Gastrocnemius medialis (tissue), 4 donors: Measurements from ENCODE around the gene TM7SF3. TPM values are rescaled to one million over a fixed set of nuclear protein-coding genes. Genes with fewer than 3 reads are reported as not detected.
A peak's percentile ranks its signal among the peaks of the same experiment; 100 is the strongest.

Experiments used
- ATAC-seq, 2 donors: fragments of 150-250 bp; one replicate each; pipeline ENCODE4 v1.9.1; 2016
- DNase-seq, 2 donors: peaks; one replicate each; pipeline ENCODE4 v3.0.0-alpha.2; 2019
- H3K27ac ChIP-seq, 4 donors: fragments of 200-600 bp; sonication (generic); 1 replicate in 1 of 4; 2 replicates in 3 of 4; pipeline ENCODE4 v1.5.1; 2016 to 2018; ENCODE audit warnings: mild to moderate bottlenecking in 2 of 4, moderate library complexity in 1 of 4
- H3K27me3 ChIP-seq, 3 donors: fragments of 200-600 bp; sonication (generic) in 2 of 3; 1 replicate in 1 of 3; 2 replicates in 2 of 3; pipeline versions ENCODE4 v1.5.1 to v1.6.0; 2016 to 2019; ENCODE audit warnings: mild to moderate bottlenecking in 1 of 3, moderate library complexity in 1 of 3
- H3K36me3 ChIP-seq, 2 donors: fragments of 200-600 bp; sonication (generic) in 1 of 2; one replicate each; pipeline ENCODE4 v1.5.1; 2017 to 2018
- H3K4me1 ChIP-seq, 2 donors: fragments of 200-600 bp; sonication (generic) in 1 of 2; one replicate each; pipeline ENCODE4 v1.5.1; 2016 to 2017; ENCODE audit warnings: mild to moderate bottlenecking in 2 of 2
- H3K4me3 ChIP-seq, 4 donors: fragments of 200-600 bp; sonication (generic) in 3 of 4; 1 replicate in 1 of 4; 2 replicates in 3 of 4; pipeline ENCODE4 v1.5.1; 2016 to 2019; ENCODE audit warnings: mild to moderate bottlenecking in 2 of 4
- H3K9me3 ChIP-seq, 3 donors: fragments of 200-600 bp; sonication (generic) in 2 of 3; 1 replicate in 1 of 3; 2 replicates in 2 of 3; pipeline ENCODE4 v1.5.1; 2016 to 2019
- POLR2A ChIP-seq, 2 donors: fragments of 450-650 bp; IDR thresholded peaks; one replicate each; pipeline ENCODE4 v1.6.1; 2017; ENCODE audit warnings: antibody characterized with exemption in 2 of 2, mild to moderate bottlenecking in 2 of 2, moderate library complexity in 2 of 2
- in situ Hi-C, 4 donors: fragments of 200-750 bp; cut with MboI; loops; one replicate each; pipeline versions ENCODE4 v1.15.0 to v1.8.0; 2017; ENCODE audit warnings: low sequenced_read_pairs in 4 of 4
- intact Hi-C: fragments of 100-400 bp; cut with DNase I; formaldehyde crosslinking; loops from one replicate; pipeline ENCODE4 v1.15.1; 2023; ENCODE audit warnings: low total_unique reads
- total RNA-seq, 4 donors: library from RNA; depleted of rRNA; stranded (reverse); fragments of >200 nt; gene quantifications; one replicate each; pipeline versions ENCODE4 v1.1.0 to v1.2.3, GENCODE V29; 2016
- TF ChIP-seq, protein P1 (sequence below), 5 experiments: fragments of 450-650 bp in 3 of 5; fragments of 200-600 bp in 2 of 5; sonication (generic) in 2 of 5; IDR thresholded peaks in 4 of 5; conservative IDR thresholded peaks in 1 of 5; 1 replicate in 4 of 5; 2 replicates in 1 of 5; pipeline ENCODE4 v1.5.1; 2016 to 2019; ENCODE audit warnings: antibody characterized with exemption in 5 of 5, mild to moderate bottlenecking in 3 of 5, moderate library complexity in 3 of 5

Gene TM7SF3, protein sequence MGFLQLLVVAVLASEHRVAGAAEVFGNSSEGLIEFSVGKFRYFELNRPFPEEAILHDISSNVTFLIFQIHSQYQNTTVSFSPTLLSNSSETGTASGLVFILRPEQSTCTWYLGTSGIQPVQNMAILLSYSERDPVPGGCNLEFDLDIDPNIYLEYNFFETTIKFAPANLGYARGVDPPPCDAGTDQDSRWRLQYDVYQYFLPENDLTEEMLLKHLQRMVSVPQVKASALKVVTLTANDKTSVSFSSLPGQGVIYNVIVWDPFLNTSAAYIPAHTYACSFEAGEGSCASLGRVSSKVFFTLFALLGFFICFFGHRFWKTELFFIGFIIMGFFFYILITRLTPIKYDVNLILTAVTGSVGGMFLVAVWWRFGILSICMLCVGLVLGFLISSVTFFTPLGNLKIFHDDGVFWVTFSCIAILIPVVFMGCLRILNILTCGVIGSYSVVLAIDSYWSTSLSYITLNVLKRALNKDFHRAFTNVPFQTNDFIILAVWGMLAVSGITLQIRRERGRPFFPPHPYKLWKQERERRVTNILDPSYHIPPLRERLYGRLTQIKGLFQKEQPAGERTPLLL
- total RNA-seq: 10 to 100 TPM in 3 of 4 donors, 1 to 10 TPM in 1; 8.6 to 19.8 (median 14.3) TPM

DNA sequence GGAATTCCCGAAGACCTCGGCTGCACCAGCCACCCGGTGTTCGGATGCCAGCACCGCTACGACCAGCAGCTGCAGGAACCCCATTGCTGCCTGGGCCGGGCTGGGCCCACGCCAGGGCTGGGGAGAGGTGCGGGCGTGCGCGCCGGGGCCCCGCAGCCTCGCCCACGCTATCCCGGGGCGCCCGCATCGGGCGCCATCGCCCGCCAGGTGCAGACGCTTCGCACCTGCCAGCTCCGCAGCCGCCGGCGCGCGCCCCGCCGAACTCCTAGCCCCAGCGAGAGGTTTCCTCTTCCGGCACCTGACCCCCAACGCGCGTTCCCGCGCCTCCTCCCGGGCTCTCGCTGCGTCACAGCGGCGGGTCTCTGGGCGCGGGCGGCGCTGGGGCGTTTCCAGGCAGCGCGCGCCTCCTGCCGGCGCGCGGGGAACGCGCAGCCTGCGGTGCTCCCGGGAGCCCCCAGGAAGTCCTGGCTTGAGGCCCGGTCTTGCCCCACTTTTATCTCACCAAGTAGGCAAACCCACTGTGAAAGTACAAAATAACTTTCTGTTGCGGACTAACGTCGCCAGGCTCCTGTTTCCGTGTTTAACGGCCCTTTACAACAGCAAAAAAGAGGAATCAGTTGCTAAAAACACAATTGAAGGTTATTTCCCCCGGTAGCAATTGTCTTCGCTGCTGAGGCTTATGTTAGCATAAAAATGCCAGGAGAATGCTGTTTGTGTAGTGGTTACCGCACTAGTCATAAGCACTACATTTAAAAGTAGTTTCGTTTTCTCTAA lies at the start of gene TM7SF3:
TSS of gene TM7SF3 (minus strand) at position 300 of the 774 bp plus-strand sequence. CDS start at position 84, 216 bp downstream.
- no peaks in the 10 kb centered on the region for H3K36me3 ChIP-seq
- H3K4me3 ChIP-seq: peak within 1 kb of the TSS; percentile 76 to 98 (median 89)
- TF ChIP-seq, protein P1, sequence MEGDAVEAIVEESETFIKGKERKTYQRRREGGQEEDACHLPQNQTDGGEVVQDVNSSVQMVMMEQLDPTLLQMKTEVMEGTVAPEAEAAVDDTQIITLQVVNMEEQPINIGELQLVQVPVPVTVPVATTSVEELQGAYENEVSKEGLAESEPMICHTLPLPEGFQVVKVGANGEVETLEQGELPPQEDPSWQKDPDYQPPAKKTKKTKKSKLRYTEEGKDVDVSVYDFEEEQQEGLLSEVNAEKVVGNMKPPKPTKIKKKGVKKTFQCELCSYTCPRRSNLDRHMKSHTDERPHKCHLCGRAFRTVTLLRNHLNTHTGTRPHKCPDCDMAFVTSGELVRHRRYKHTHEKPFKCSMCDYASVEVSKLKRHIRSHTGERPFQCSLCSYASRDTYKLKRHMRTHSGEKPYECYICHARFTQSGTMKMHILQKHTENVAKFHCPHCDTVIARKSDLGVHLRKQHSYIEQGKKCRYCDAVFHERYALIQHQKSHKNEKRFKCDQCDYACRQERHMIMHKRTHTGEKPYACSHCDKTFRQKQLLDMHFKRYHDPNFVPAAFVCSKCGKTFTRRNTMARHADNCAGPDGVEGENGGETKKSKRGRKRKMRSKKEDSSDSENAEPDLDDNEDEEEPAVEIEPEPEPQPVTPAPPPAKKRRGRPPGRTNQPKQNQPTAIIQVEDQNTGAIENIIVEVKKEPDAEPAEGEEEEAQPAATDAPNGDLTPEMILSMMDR (IDR thresholded peaks at IDR 0.05 in 4 of 5, conservative IDR thresholded peaks at IDR 0.05 in 1 of 5): peak; percentile 79 to 99 (median 96)
- TF ChIP-seq POLR2A (IDR thresholded peaks at IDR 0.05): peak; percentile 57 to 61
- peak within 1 kb of the TSS; percentile 85 to 95 (median 92) for H3K27ac ChIP-seq
- no peaks in the 10 kb centered on the region for H3K27me3 ChIP-seq
- intact Hi-C loops (loop anchor here (1.0 to 10.0 kb wide), 5 partner anchors 8 to 511 kb away; partner anchors contain the start of genes FGFR1OP2, MED21 and PPFIBP1), in situ Hi-C loops (loop anchor here in 2 of 4 donors (5.0 to 25.0 kb wide), 2 partner anchors 77 to 298 kb away; partner anchors contain the start of genes FGFR1OP2 (in 1 of the 2) and INTS13 (in 1 of the 2))
- H3K9me3 ChIP-seq: no peaks in the 10 kb centered on the region
- DNase-seq (peak; percentile 86 to 92), ATAC-seq (peak; percentile 91 to 94)
- peaks cover 16 to 26% of the 10 kb centered on the region in 2 donors for H3K4me1 ChIP-seq

DNA sequence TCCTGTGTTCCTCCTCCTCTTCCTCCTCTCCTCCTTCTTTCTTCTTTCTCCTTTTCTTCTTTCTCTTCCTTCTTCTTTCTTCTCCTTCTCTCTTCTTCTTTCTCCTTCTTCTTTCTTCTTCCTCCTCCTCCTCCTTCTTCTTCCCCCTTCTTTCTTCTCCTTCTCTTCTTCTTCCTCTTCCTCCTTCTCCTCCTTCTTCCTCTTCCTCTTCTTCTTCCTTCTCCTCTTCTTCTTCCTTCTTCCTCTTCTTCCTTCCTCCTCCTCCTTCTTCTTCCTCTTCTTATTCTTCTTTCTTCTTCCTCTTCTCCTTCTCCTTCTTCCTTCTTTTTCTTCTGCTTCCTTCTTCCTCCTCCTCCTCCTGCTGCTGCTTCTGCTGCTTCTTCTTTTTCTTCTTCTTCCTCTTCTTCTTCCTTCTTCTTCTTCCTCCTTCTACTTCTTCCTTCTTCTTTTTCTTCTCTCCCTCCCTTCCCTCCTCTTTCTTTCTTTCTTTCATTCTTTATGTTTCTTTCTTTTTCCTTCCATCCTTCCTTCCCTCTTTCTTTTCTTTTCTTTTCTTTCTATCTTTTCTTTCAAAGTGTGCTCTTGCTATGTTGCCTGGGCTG lies 49.2 kb upstream of the TM7SF3 start:
- H3K9me3 ChIP-seq: no peaks in the 10 kb centered on the region
- ATAC-seq (no peak), DNase-seq (no peak)
- H3K27ac ChIP-seq: no peak overlapping the region
- H3K27me3 ChIP-seq: no peaks in the 10 kb centered on the region
- intact Hi-C loops: no loop called here
- no peak for TF ChIP-seq POLR2A (IDR thresholded peaks at IDR 0.05)
- TF ChIP-seq, protein P1 (IDR thresholded peaks at IDR 0.05 in 4 of 5, conservative IDR thresholded peaks at IDR 0.05 in 1 of 5): no peak
- in situ Hi-C loops: no loop called here
- no peaks in the 10 kb centered on the region for H3K4me1 ChIP-seq
- no peaks in the 10 kb centered on the region for H3K36me3 ChIP-seq
- no peak overlapping the region for H3K4me3 ChIP-seq

DNA sequence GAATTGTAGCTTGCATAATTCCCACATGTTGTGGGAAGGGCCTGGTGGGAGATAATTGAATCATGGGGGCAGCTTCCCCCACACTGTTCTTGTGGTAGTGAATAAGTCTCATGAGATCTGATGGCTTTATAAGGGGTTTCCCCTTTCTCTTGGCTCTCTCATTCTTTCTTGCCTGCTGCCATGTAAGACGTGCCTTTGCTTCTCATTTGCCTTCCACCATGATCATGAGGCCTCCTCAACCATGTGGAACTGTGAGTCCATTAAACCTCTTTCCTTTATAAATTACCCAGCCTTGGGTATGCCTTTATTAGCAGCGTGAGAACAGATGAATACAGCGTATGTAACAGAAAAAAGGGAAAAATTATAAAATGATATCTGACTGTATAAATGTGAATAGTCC lies 47.1 kb upstream of the TM7SF3 start:
- Histone ChIP-seq H3K27me3 (no peaks in the 10 kb centered on the region), H3K4me3 (no peak overlapping the region), H3K36me3 (no peaks in the 10 kb centered on the region), H3K9me3 (no peaks in the 10 kb centered on the region), H3K4me1 (no peaks in the 10 kb centered on the region), H3K27ac (no peak overlapping the region)
- in situ Hi-C loops: no loop called here
- DNase-seq (no peak), ATAC-seq (no peak)
- intact Hi-C loops: no loop called here
- no peak for TF ChIP-seq POLR2A (IDR thresholded peaks at IDR 0.05)
- TF ChIP-seq, protein P1 (IDR thresholded peaks at IDR 0.05 in 4 of 5, conservative IDR thresholded peaks at IDR 0.05 in 1 of 5): no peak

DNA sequence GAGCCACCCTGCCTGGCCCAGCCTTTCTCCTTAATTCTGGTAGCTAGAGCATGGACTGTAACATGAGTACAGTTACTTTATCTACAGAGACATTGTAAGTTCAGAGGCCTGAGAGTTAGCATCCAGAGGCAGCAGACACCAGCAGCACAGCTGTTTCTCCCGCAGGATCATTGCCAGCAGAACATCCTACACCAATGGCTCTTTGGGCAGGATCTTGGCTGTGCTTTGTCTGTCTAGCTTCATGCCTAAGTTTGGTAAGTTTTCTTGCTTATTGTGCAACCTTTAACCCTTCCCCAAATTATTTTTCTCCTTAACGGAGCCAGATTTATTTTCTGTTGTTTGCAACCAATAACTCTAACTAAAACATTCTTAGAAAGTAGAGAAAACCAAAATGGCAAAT lies 46.6 kb upstream of the TM7SF3 start:
- no peak for ATAC-seq
- Histone ChIP-seq H3K9me3 (no peaks in the 10 kb centered on the region), H3K27ac (no peak overlapping the region), H3K27me3 (no peaks in the 10 kb centered on the region), H3K4me1 (no peaks in the 10 kb centered on the region), H3K36me3 (no peaks in the 10 kb centered on the region), H3K4me3 (no peak overlapping the region)
- no peak for DNase-seq
- intact Hi-C loops: no loop called here
- no peak for TF ChIP-seq POLR2A (IDR thresholded peaks at IDR 0.05)
- TF ChIP-seq, protein P1 (IDR thresholded peaks at IDR 0.05 in 4 of 5, conservative IDR thresholded peaks at IDR 0.05 in 1 of 5): no peak
- in situ Hi-C loops: no loop called here
